HG03139 (cell line): ENCODE data around the gene TMEM132C.

Source experiments
- ATAC-seq: cut with Tn5 transposase; IDR thresholded peaks from one replicate; pipeline ENCODE4 v1.9.1; 2021; ENCODE audit not compliant: unreplicated experiment

The TMEM132C gene

DNA sequence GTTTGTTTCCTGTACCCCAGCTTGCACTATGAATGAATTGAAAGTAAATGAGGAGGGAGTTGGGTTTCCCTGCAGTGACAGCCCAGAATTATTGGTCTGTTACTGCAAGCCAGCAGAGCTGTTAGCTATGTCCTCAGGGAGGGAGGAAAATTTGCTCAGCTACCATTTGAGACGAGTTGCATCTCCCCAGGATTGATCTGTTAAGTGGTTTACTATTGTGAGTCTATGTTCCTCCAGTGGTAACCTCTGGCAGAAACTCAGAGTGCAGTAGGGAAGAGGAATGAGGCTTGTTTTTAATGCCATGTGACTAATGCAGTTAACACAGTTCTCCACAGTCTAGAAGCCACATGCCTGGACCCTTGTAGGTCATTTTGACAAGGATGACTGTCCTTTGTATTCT is 382.9 kb downstream of the TMEM132C start:
- ATAC-seq = no peak

DNA sequence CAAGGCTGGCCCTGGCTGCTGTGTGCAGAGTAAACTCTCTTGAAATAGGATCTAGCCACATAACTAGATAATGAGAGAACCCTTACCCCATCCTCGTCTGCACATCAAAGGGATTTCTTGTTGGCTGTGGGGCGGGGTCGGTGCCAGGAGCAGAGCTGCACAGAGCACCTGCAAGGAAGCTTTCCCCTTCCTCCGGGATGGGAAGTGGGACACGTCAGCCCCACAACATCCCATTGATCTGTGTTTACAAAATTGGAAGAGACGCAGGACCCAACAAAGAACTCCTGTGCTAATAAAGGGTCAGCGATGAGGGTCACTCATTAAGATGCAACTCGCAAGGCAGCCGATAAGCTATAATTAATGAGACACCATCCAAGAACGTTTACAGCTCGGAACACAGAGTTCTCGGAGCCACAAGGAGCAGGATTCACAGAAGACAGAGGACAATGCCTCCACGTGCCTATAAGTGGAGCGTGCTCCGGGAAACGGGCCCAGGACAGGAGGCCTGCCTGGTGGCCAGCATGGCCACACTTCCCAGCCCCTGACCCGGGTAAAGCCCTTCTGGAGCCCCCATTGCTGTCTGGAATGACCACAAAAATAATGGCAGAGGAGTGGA is 385.3 kb downstream of the TMEM132C start:
- ATAC-seq = no peak

DNA sequence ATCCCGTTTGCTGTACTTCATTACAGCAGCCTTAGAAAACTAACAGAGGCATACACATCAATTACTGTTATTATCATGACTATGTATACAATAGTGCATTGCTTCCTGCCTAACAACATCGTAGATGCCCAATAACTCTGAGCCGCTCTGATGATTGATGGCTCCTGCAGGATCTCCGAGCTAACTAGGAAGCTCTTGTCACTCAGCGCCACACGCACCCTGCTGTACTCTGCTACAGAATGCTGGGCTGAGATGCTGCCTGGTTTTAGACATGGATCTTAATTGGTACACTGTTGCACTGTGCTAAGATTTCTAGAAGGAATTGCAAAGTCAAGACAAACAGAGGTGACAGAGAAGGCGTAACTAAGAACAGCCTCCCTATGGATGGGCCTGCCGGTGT is 387.5 kb downstream of the TMEM132C start:
- ATAC-seq = no peak

DNA sequence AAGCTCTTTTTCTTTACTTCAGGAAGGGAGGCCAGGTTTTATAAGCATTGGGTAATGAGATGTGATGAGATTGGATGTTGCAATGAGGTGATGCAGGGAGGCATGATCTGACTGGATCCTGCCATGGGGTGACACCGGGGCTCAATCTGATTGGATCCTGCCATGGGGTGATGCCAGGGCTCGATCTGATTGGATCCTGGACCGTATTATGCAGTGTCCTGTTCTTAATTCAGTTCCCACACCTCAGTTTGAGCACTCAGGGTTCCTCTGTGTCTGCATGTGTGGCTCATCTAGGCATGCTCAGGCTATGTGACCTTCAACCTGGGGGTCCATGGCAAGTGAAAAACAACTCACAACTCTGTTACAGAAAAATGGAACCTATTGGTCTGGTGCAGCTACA is 390.4 kb downstream of the TMEM132C start:
- ATAC-seq = no peak

- no peak for ATAC-seq
These were observed 393.7 kb downstream of the TMEM132C start for GRCh38 chr12:128660532-128661225.

GRCh38 chr12:128661226-128661569 is 394.2 kb downstream of the TMEM132C start:
- no peak for ATAC-seq

DNA sequence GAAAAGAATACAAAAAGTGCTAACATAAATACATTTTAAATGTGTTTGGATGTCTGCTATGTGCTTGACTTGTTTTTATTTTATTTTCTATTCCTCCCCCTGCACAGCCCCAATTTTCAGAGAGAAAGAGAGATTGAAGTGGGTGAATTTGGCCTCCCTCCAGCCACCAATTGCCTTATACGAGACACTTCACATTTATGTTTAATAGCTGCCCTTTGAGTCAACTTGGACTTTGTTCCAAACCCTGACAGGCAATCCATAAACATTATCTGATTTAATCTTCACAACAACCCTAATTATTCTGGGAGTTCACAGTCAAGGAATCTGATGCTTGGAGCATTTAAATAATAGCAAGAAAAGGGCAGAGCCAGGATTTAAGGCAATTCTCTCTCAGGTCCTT is 395.1 kb downstream of the TMEM132C start:
- ATAC-seq = no peak

GRCh38 chr12:128664501-128664900 is 397.5 kb downstream of the TMEM132C start:
- ATAC-seq = no peak

DNA sequence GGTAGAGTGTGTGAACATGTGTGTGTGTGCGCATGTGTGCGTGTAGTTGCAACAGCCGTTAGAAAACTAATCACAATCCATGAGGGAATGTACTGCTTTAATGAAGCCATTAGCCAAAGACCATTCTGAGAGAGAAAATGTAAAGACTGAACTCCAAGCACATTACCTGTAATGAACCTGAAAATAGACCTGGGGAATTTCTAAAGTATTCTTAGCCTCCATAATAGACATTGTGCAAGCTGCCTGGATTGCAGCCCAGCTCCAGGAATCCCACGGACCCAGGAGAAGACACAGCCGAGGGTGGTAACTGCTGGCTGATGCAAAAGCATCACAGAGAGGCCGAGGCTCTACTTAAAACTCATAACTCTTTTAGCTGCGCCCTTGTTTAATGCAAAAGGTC is 400.2 kb downstream of the TMEM132C start:
- ATAC-seq = no peak

DNA sequence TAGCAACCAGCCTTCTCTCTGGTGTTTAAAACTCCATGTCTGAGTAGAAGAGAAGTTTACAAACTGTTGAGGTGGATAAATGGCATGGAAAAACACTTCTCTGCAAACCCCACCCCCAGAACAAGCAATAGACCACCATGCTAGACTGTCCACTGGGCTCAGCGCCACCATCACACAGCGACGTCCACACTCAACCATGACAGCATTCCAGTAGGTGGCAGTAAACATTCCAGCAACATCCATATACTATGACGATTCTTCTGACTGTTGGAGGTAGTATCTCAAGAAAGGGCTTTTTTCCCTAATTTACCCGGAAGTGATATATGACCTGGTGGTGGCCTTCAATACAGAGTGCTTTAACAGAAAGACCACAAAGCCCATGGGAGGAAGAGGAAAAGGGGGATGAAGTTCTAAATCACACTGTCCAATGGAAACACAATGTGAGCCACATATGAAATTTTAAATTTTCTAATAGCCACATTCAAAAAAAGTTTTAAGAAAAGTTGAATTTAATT is 404.6 kb downstream of the TMEM132C start:
- ATAC-seq = no peak

DNA sequence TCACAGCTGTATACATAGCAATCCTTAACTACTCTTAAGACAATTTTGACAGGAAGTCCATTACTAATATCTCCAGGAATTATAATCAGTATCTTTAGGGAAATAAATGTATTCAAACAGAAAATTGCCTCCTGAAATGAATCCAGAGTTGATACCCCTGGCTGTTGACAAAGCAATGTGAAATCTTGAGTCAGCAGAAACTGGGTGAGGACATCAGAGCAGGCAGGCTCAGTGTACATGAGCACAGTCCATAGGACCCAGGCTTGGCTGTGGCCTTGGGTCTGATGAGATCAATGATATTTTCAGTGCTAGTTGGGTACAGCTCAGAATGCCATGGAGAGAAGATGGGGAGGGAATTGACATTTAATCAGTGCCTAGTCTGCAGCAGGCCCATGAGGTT is 405.5 kb downstream of the TMEM132C start:
- ATAC-seq = no peak

GRCh38 chr12:128672893-128673292 is 405.9 kb downstream of the TMEM132C start:
- ATAC-seq = no peak

- no peak for ATAC-seq
These were observed 408.6 kb downstream of the TMEM132C start for GRCh38 chr12:128675576-128675975.

DNA sequence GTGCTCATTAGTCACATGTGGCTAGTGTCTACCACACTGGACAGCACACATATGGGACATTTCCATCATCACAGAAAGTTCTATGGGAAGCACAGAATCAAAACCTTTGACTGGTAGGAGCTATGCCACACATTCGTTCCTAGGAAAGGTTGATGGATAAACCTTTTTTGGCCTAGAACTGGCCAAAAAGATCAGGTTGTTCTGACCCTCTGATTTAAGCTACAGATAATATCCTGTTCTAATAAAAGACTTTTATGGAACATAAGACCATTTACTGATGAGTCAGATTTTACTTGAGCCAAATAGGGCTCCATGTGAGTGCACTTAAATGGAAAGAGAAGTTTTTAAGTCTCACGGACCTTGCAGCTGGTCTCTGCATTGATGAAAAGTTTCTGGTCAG is 413.6 kb downstream of the TMEM132C start:
- no peak for ATAC-seq

- ATAC-seq = no peak
These were observed 415.7 kb downstream of the TMEM132C start for GRCh38 chr12:128682548-128683275.

DNA sequence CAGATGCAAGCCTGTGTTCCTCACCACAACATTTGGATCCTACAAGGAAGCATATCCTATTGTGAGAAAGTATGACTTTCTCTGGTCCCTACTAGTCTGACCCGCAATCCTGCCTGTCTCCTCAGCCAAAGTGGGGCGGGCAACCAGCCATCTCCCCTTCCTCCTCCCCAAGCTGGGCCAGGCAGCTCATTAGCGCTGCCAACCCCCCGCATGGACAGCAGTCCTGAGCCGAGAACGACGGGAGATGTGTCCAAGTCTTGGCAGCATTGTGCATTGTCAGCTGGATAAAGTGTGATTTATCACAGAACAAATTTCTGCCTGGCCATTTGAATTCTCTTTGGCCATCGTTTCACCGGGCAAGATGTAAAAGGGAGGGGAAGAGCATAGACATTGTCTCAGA is 417.4 kb downstream of the TMEM132C start:
- ATAC-seq = no peak

GRCh38 chr12:128685903-128686475 is 419.0 kb downstream of the TMEM132C start:
- ATAC-seq = no peak

DNA sequence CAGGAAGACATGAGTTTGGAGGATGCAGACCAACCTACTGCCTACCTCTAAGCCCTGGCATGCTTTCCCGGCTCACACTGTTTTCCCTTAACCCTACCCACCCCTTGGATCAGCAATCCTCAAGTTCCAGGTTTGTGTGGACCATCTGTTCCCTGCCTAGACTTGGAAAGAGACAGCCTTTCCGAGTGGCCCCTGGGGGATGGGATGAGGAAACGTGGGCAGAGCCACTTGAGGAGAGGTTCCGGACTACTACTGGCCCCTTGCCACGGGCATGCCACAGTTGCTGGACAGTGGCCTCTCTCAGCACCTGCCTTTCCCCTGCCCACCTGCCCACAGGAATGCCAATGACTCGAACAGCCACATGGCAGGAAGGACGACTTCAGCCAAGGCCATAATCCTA is 420.9 kb downstream of the TMEM132C start:
- no peak for ATAC-seq

DNA sequence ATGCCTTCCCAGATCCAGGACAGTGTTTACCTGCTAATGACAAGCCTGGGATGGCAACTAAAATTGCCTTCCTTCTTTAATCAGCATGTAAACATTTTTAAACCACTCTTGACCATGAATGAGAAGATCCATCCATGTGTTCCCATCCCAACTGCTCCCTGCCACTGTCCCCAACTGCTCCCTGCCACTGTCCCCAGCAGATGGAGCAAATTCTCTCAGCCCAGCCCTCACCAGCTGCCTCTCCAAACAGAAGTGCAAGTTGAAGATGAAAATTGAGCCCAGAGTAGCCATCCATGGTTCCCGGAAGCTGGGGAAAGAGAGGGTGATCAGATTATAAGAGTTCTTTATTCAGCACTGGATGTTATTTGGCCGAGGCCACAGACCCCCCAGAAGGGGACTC is 423.7 kb downstream of the TMEM132C start:
- ATAC-seq = no peak

DNA sequence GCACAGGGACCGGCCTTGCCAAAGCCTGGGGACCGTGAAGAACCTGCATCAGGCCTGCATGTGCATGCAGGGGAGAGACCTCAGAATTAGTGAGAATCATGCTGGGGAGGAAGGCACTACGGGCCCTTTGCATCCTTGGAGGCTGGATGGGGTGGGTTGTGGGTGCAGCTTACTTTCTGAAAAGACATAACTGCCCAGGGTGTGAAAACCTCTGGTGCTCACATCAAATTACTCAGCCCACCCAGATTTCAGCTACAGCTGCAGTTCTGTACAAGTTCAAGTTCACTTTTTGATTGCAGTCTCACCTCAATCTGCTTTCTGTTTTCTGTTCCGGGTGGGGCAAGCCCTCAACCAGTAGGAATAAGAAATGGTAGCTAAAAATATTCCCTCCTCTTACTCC is 426.1 kb downstream of the TMEM132C start:
- no peak for ATAC-seq

DNA sequence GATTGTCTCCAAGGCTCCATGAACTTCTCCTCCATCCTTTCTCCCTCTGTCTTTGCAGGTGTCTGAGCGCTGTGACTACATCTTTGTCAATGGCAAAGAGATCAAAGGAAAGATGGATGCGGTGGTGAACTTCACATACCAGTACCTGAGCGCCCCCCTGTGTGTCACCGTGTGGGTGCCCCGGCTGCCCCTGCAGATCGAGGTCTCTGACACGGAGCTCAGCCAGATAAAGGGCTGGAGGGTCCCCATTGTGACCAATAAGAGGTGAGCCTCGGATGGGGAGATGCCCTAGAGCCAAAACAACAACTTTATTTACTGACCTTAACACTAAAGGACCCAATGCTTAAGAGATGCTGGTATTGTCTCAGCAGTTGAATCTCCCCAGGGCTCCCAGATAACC is 426.8 kb downstream of the TMEM132C start:
- ATAC-seq = no peak

GRCh38 chr12:128694445-128694844 is 427.5 kb downstream of the TMEM132C start:
- ATAC-seq = no peak
